Esophagus muscularis mucosa (tissue), 4 donors: ENCODE results near the gene DOCK3. TPM values are rescaled to one million over a fixed set of nuclear protein-coding genes. Genes with fewer than 3 reads are reported as not detected.
"Not testable (repeated sequence)": the region's sequence is repeated elsewhere in the genome, so short reads cannot be mapped to it uniquely, and the experiment has no call there.

Experiments used
- DNase-seq: peaks from one replicate; pipeline ENCODE4 v3.0.0-alpha.2; 2017; ENCODE audit errors: extremely low spot score
- H3K27ac ChIP-seq, 4 donors: fragments of 200-600 bp; sonication (generic); replicated peaks in 1 of 4; 1 replicate in 3 of 4; 2 replicates in 1 of 4; pipeline ENCODE4 v1.5.1; 2016 to 2019; ENCODE audit warnings: mild to moderate bottlenecking in 1 of 4
- H3K27me3 ChIP-seq, 4 donors: fragments of 200-600 bp; sonication (generic); one replicate each; pipeline versions ENCODE4 v1.5.1 to v1.6.0; 2016 to 2019
- H3K36me3 ChIP-seq, 4 donors: fragments of 200-600 bp; sonication (generic); one replicate each; pipeline ENCODE4 v1.5.1; 2016 to 2019
- H3K4me1 ChIP-seq, 4 donors: fragments of 200-600 bp; sonication (generic); one replicate each; pipeline ENCODE4 v1.5.1; 2016 to 2019
- H3K4me3 ChIP-seq, 4 donors: fragments of 200-600 bp; sonication (generic); 1 replicate in 2 of 4; 2 replicates in 2 of 4; pipeline ENCODE4 v1.5.1; 2016 to 2019; ENCODE audit warnings: mild to moderate bottlenecking in 4 of 4, moderate library complexity in 1 of 4
- H3K9me3 ChIP-seq, 4 donors: fragments of 200-600 bp; sonication (generic); 1 replicate in 3 of 4; 2 replicates in 1 of 4; pipeline ENCODE4 v1.5.1; 2016 to 2019
- CTCF ChIP-seq, 3 experiments: fragments of 200-600 bp in 2 of 3; fragments of 450-650 bp in 1 of 3; sonication (generic) in 2 of 3; IDR thresholded peaks; one replicate each; pipeline ENCODE4 v1.5.1; 2017 to 2019; ENCODE audit warnings: antibody characterized with exemption in 3 of 3, mild to moderate bottlenecking in 2 of 3, moderate library complexity in 1 of 3
- EP300 ChIP-seq: sonication (generic); formaldehyde crosslinking; IDR thresholded peaks from one replicate; pipeline ENCODE4 v1.6.1; 2017; ENCODE audit warnings: antibody characterized with exemption
- POLR2A ChIP-seq: fragments of 450-650 bp; IDR thresholded peaks from one replicate; pipeline ENCODE4 v1.6.1; 2017; ENCODE audit warnings: antibody characterized with exemption, moderate library complexity, mild to moderate bottlenecking, low read depth
- POLR2AphosphoS5 ChIP-seq, 2 donors: sonication (generic); formaldehyde crosslinking; IDR thresholded peaks; one replicate each; pipeline ENCODE4 v1.6.1; 2017; ENCODE audit warnings: antibody characterized with exemption in 2 of 2
- WGBS: methylation state at CpG from one replicate; pipeline ENCODE4 v1.1.5; 2018; 5-methylcytosine and 5-hydroxymethylcytosine counted together
- intact Hi-C: fragments of 100-400 bp; cut with DNase I; formaldehyde crosslinking; loops from one replicate; pipeline ENCODE4 v1.15.1; 2023
- total RNA-seq, 4 donors: library from RNA; depleted of rRNA; stranded (reverse); fragments of >200 nt; gene quantifications; one replicate each; pipeline versions ENCODE4 v1.1.0 to v1.2.1, GENCODE V29; 2016

The DOCK3 gene
- total RNA-seq, 4 donors from 2014 or later: 5.4 to 10.6 (median 7.2) TPM

GRCh38 chr3:51173518-51174271 is 499.0 kb downstream of the DOCK3 start:
- no peak overlapping the region for H3K27ac ChIP-seq
- TF ChIP-seq POLR2AphosphoS5 (IDR thresholded peaks at IDR 0.05) (no peak), CTCF (IDR thresholded peaks at IDR 0.05) (no peak), EP300 (no peak), POLR2A (no peak)
- peaks cover 0 to 18% (median 16%) of the 10 kb centered on the region in 4 donors for H3K9me3 ChIP-seq
- 82% methylated on average over 3 of the region's 3 CpGs for WGBS
- H3K4me1 ChIP-seq: no peaks in the 10 kb centered on the region
- DNase-seq: no peak
- H3K27me3 ChIP-seq: no peaks in the 10 kb centered on the region
- H3K36me3 ChIP-seq: peaks cover 0 to 12% (median 2%) of the 10 kb centered on the region in 4 donors
- intact Hi-C loops: no loop called here
- no peak overlapping the region for H3K4me3 ChIP-seq

GRCh38 chr3:51176923-51177322 is 502.2 kb downstream of the DOCK3 start:
- H3K4me3 ChIP-seq: no peak overlapping the region
- no peaks in the 10 kb centered on the region for H3K4me1 ChIP-seq
- no peaks in the 10 kb centered on the region for H3K27me3 ChIP-seq
- DNase-seq: no peak
- intact Hi-C loops: no loop called here
- no peak for TF ChIP-seq POLR2A
- TF ChIP-seq CTCF (IDR thresholded peaks at IDR 0.05): no peak
- no peak for TF ChIP-seq EP300
- H3K9me3 ChIP-seq: peaks cover 0 to 18% (median 16%) of the 10 kb centered on the region in 4 donors
- H3K27ac ChIP-seq: no peak overlapping the region
- H3K36me3 ChIP-seq: peaks cover 0 to 12% (median 2%) of the 10 kb centered on the region in 4 donors

- DNase-seq, H3K27me3 ChIP-seq, H3K4me3 ChIP-seq, intact Hi-C loops, H3K9me3 ChIP-seq, H3K4me1 ChIP-seq, H3K27ac ChIP-seq, H3K36me3 ChIP-seq: not testable (repeated sequence)
- WGBS: 75% methylated on average over 2 of the region's 3 CpGs
Observed at GRCh38 chr3:51186446-51186845, 511.7 kb downstream of the DOCK3 start.

GRCh38 chr3:51190199-51190598 is 515.5 kb downstream of the DOCK3 start:
- Histone ChIP-seq H3K36me3 (no peaks in the 10 kb centered on the region), H3K27ac (no peak overlapping the region), H3K27me3 (no peaks in the 10 kb centered on the region), H3K9me3 (peaks cover 0 to 10% (median 2%) of the 10 kb centered on the region in 4 donors), H3K4me1 (peaks cover 0 to 5% (median 0%) of the 10 kb centered on the region in 4 donors), H3K4me3 (no peak overlapping the region)
- intact Hi-C loops: no loop called here
- no peak for DNase-seq
- whole genome bisulfite sequencing: 67% methylated on average over 1 of the region's 1 CpG
- TF ChIP-seq POLR2A (no peak), POLR2AphosphoS5 (IDR thresholded peaks at IDR 0.05) (no peak), CTCF (IDR thresholded peaks at IDR 0.05) (no peak), EP300 (no peak)

- 81% methylated on average over 3 of the region's 3 CpGs for WGBS
- intact Hi-C loops: no loop called here
- no peak for TF ChIP-seq POLR2A
- no peak for TF ChIP-seq POLR2AphosphoS5 (IDR thresholded peaks at IDR 0.05)
- TF ChIP-seq EP300: no peak
- no peak for TF ChIP-seq CTCF (IDR thresholded peaks at IDR 0.05)
- no peaks in the 10 kb centered on the region for H3K36me3 ChIP-seq
- H3K27ac ChIP-seq: no peak overlapping the region
- peaks cover 0 to 10% (median 2%) of the 10 kb centered on the region in 4 donors for H3K9me3 ChIP-seq
- H3K27me3 ChIP-seq: no peaks in the 10 kb centered on the region
- no peak overlapping the region for H3K4me3 ChIP-seq
- DNase-seq: no peak
- H3K4me1 ChIP-seq: peaks cover 0 to 5% (median 0%) of the 10 kb centered on the region in 4 donors
Observed at GRCh38 chr3:51190827-51191226, 516.1 kb downstream of the DOCK3 start.
